T-helper 9 cell (primary cell): ENCODE data around the gene ATRX.
"Not testable (repeated sequence)": the region's sequence is repeated elsewhere in the genome, so short reads cannot be mapped to it uniquely, and the experiment has no call there.

Experiments
- DNase-seq: peaks from one replicate; pipeline ENCODE4 v3.0.0-alpha.2; 2020
- total RNA-seq, 2 donors: gene quantifications; one replicate each; lab custom pipeline; 2026; lab: John Stamatoyannopoulos, UW

ATRX gene, protein sequence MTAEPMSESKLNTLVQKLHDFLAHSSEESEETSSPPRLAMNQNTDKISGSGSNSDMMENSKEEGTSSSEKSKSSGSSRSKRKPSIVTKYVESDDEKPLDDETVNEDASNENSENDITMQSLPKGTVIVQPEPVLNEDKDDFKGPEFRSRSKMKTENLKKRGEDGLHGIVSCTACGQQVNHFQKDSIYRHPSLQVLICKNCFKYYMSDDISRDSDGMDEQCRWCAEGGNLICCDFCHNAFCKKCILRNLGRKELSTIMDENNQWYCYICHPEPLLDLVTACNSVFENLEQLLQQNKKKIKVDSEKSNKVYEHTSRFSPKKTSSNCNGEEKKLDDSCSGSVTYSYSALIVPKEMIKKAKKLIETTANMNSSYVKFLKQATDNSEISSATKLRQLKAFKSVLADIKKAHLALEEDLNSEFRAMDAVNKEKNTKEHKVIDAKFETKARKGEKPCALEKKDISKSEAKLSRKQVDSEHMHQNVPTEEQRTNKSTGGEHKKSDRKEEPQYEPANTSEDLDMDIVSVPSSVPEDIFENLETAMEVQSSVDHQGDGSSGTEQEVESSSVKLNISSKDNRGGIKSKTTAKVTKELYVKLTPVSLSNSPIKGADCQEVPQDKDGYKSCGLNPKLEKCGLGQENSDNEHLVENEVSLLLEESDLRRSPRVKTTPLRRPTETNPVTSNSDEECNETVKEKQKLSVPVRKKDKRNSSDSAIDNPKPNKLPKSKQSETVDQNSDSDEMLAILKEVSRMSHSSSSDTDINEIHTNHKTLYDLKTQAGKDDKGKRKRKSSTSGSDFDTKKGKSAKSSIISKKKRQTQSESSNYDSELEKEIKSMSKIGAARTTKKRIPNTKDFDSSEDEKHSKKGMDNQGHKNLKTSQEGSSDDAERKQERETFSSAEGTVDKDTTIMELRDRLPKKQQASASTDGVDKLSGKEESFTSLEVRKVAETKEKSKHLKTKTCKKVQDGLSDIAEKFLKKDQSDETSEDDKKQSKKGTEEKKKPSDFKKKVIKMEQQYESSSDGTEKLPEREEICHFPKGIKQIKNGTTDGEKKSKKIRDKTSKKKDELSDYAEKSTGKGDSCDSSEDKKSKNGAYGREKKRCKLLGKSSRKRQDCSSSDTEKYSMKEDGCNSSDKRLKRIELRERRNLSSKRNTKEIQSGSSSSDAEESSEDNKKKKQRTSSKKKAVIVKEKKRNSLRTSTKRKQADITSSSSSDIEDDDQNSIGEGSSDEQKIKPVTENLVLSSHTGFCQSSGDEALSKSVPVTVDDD (N-terminal part only)
- total RNA-seq = 190 to 223 reads per million in 2 donors

DNA sequence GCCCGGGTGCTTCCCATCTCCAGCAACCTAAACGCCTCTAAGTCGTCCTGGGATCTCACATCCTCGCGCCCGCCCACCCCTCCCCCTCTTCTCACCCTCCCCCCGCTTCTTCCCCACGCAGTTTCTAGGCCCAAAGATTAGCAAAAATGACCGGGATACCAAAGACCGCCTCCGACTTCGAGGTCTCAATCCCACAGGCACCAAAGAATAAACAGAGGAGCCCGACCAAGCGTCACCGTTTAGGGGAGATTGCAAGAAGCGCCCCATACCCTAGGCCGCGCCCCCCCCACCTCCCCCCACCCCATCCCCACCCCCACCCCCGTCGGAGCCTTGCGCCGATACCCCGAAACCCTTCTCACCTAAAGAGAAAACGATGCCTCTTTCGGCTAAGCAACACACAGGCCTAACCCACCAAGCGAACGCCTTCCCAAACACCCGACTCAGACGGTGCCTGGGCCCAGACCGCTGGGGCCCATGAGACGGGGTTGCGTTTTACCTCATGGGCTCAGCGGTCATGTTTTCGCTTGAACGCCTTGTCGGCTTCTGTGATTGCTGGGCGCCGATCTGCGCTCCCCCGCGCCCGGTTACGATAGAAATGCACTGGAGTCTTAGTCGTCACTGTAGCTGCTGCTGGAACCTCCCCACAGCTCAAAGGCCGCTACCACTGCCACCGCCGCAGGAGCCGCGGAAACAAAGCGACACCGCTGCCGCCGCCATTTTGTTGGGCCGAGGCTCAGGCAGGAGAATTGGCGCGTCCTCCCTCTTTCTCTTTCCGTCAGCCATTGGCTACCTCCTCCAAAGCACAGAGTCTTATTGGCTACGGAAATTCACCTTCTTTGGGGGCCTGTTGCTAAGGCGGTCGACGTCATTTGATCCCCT lies at the start of gene ATRX:
ATRX (minus strand) TSS at position 731 of the 879 bp plus-strand sequence; CDS start at position 516, 215 bp downstream.
- DNase-seq = peak; percentile 63

- not testable (repeated sequence) for DNase-seq
Observed at GRCh38 chrX:77831544-77831943, 45.5 kb upstream of the ATRX start.

GRCh38 chrX:77821989-77822388 lies 36.0 kb upstream of the ATRX start:
- not testable (repeated sequence) for DNase-seq

DNA sequence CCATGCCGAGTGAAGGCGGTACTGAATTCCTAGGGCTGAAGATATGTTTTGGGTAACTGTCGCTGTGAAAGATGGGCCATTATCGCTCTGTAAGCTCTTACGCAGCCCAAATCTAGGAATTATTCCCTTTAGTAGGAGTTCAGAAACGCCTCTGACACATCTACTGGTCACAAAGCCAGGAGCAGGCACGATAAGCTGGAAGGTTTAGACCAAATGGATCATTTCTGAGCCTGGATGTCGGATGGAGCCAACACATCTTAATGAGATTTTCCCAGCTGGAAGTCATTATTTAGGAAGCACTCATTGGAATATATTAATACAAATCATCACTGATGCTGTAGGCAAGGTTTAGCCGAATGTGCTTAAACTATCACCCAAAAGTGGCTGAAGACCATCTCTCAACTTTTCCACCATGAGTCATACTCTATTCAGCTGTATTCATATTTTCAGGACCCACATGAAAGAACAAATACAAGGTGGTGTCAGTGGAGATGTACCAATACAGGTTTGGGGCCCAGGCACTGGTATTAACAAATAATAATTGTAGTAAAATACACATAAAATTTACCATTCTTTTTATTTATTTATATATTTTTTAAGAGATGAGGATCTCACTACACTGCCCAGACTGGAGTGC lies 34.2 kb upstream of the ATRX start:
- no peak for DNase-seq

GRCh38 chrX:77814210-77814609 lies 28.2 kb upstream of the ATRX start:
- DNase-seq = no peak

GRCh38 chrX:77802201-77802600 lies 16.2 kb upstream of the ATRX start:
- no peak for DNase-seq

DNA sequence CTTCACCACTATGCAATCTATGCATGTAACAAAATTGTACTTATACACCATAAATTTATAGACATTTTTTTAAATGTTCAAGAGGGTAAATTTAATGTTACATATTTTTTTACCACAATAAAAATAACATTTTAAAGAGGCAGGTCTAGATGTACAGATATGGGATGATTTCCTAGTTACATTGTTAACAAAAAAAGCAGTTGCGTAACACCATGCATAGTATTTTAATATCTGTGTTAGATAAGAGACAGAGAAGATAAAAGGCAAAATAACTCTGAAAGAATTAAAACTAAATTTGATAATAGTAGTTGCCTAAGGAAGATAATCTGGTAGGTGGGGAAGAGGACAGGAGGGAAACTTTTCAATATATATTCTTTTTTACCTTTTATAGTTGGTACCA lies 9.1 kb upstream of the ATRX start:
- DNase-seq = no peak

- no peak for DNase-seq
Observed at GRCh38 chrX:77793946-77794345, 7.9 kb upstream of the ATRX start.

DNA sequence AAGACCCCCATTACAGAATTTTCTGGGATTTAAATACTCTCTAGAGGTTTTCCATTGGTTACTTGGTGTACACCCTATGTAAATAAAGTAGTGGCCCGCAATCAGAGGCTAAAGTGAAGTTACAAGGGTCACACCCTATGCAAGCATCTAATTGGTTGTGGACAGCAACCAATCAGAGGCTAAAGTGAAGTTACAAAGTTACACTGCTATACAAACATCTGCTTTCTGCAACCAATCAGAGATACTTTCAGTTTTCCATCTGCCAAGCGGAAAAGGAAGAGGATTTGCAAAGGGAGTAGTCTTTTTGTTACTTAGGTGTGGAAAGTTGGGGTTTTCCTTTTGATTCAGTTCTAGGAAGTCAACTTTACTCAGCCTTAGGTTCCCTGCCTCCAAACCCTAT lies 2.0 kb upstream of the ATRX start:
- DNase-seq = no peak

DNA sequence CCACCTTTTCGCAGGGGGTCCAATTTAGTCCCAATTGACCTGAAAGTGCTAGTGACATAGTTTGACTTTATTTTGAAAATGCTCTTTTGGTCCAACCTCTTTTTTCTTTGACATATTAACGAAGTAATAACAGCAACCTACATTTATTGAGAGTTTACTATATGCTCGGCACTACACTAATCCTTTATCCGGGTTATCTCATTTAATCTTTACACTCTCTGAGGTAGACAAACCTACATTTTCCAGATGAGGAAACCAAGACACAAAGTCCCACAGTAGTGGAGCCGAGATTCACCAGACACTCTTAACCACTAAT lies 307 bp upstream of the ATRX start:
- DNase-seq = no peak

DNA sequence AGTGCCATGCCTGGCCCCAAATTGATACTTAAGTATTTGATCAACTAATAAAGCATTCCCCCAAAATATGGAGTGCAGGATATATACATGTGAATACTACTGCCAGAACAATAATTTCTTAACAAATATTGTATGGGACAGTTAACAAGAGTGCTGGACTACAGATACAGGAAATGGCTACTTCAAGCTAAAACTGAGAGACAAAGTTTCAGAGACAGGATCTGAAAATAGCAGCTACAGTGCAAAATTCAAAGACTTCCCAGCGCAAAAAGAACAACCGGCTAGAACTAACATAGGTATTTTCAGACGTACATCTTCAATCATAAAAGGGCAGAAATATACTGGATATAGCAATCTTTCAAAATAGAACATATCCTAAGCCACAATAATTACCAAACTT lies 6.3 kb downstream of the ATRX start:
- DNase-seq = no peak

- DNase-seq = no peak
Observed at GRCh38 chrX:77776659-77777058, 9.4 kb downstream of the ATRX start.

DNA sequence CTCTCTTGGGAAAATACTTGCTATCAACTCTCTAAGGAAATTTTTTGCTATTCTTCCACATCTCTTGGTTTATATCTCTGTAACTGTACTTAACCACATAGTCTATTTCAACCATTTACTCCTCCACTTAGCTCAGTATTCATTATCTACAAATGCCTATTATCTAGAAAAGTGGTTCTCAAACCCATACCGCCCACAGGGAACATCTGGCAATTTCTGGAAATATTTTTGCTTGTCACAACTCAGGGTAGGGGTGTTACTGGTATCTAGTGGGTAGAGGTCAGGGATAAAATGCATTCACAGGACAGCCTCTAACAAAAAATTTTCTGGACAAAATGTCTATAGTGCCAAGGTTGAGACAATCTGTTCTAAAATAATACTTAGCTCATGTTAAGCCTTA lies 14.4 kb downstream of the ATRX start:
- DNase-seq = no peak

DNA sequence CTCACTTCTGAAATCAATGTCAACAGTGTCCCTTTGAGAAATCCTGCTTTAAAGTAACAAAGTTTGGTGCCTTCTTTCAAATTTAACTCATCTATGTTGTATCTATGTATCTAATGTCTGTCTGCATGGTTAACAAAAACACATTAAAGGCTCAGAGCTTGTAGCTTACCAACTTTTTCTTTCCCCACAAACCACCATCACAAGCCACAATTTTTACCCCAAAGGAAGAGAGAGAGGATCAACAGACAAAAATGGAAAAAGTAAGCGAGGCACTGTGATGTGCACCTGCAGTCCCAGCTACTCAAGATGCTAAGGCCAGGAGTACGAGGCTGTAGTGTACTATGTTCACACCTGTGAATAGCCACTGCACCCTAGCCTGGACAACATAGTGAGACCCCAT lies 17.2 kb downstream of the ATRX start:
- DNase-seq = no peak

DNA sequence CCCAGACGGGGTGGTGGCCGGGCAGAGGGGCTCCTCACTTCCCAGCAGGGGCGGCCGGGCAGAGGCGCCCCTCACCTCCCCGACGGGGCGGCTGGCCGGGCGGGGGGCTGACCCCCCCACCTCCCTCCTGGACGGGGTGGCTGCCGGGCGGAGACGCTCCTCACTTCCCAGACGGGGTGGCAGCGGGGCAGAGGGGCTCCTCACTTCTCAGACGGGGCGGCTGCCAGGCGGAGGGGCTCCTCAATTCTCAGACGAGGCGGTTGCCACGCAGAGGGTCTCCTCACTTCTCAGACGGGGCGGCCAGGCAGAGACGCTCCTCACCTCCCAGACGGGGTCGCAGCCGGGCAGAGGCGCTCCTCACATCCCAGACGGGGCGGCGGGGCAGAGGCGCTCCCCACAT lies 19.8 kb downstream of the ATRX start:
- not testable (repeated sequence) for DNase-seq

DNA sequence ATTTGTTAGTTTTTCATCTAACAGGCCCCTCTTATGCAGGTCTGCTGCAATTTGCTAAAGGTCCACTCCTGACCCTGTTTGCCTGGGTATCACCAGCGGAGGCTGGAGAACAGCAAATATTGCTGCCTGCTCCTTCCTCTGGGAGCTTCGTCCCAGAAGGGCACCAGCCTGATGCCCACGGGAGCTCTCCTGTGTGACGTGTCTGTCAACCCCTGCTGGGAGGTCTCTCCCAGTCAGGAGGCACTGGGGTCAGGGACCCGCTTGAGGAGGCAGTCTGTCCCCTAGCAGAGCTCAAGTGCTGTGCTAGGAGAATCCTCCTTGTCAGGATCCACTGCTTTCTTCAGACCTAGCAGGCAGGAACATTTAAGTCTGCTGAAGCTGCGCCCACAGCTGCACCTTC lies 30.5 kb downstream of the ATRX start:
- DNase-seq = no peak

DNA sequence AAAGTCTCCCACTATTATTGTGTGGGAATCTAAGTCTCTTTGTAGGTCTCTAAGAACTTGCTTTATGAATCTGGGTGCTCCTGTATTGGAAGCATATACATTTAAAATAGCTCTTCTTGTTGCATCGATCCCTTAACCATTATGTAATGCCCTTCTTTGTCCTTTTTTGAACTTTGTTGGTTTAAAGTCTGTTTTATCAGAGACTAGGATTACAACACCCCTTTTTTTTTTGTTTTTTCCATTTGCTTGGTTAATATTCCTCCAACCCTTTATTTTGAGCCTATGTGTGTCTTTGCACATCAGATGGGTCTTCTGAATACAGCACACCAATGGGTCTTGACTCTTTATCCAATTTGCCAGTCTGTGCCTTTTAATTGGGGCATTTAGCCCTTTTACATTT lies 32.1 kb downstream of the ATRX start:
- DNase-seq = not testable (repeated sequence)

- DNase-seq = no peak
Observed at GRCh38 chrX:77749695-77750094, 36.3 kb downstream of the ATRX start.

DNA sequence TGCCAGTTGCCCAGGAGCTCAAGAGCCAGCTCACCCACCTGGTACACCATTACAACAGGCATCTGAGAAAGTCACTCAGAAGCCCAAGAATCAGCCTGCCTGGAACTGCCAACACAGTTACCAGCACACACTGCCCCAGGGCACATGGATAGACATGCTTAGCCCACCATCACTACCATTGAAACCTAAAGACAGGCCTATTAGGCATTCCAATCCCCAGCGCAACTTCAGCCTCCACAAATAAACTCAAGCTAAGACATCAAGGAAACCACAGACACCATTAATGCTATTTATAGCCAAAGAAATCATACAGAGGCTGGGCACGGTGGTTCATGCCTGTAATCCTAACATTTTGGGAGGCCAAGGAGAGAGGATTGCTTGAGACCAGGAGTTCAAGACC lies 42.3 kb downstream of the ATRX start:
- DNase-seq = no peak

- DNase-seq = no peak
Observed at GRCh38 chrX:77742788-77743476, 43.1 kb downstream of the ATRX start.

DNA sequence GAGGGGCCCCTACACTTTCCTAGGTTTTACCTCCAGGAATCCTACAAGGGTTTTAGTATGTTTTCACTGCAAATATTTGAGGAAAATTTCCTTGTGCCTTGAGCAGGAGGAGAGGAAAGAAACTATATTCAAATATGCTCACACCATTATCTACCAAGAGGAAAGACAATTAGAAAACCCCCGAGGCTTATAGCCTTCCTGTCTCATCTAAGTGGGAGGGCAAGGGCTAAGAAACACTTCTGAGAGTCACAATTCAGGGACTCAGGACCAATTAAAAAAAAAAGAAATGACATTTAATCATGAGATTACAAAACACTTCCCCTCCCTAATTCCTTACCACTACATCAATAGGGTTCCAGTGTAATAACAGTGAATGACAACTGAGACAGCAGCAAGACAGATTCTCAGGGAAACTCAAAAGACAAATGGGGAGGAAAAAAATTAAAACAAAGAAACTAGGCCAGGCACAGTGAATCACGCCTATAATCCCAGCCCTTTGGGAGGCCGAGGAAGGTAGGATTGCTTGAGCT lies 45.6 kb downstream of the ATRX start:
- DNase-seq = no peak
